Measurements from ENCODE around the gene ZCCHC24.

Gene ZCCHC24

DNA sequence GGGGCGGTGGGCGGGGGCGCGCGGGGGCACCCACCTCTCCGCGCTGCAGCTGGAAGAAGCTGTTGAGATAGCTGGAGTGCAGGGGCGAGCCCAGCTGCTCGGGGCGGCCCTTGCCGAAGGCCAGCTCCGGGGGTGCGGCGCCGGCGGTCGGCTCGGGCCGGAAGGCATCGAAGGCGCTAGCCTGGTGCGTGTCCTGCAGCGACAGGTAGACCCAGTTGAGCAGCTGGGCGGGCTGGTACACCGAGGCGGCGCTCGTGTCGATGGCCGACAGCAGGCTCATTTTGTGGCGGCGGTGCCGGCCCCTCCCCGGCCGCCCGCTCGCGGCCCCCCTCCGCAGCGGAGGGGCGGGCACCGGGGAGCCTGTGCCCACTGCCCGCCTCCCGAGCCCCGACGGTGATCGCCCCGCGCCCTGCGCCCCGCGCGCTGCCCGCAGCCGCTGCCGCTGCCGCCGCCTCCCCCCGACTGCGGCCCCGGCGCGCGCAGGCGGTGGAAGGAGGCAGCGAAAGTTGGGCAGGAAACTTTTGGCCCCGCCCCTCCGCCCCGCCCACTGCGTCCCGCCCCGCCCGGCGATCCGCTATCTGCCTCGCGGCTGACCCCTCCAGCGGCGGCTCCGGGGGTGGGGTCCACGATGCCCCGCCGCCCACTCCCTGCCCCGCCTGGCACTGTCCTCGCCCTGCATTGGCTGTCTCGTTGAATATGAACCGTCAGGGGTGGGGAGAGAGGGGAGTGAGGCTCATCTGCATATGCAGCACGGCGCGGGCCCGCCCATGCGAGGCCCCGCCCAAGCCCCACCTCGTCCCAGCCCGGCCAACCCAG is at the start of gene ZCCHC24:
Gene ZCCHC24, minus strand, starts transcription at position 464 of the 816 bp plus-strand sequence. Its CDS starts 184 bp downstream, at position 280.
- DNase-seq (ENCODE audit: low read depth) = peak; percentile 91

DNA sequence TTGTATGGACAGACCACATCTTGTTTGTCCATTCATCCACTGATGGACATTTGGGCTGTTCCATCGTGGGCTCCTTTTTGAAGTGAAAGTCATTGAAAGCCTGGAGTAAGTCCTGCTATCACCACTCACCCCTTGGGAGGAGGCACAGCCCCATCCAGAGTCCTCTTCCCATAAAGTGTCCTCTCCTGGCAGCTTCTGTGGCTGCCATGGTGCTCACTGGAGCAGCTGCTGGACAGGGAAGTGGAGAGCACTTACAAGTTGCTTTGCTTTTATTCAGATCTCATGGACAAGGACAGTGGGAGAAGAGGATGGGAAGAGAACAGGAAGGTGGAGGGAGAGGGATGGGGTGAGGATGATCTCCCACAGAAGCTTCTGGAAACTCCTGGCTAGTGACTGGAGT is 48.4 kb upstream of the ZCCHC24 start:
- DNase-seq (ENCODE audit: low read depth) = no peak

DNA sequence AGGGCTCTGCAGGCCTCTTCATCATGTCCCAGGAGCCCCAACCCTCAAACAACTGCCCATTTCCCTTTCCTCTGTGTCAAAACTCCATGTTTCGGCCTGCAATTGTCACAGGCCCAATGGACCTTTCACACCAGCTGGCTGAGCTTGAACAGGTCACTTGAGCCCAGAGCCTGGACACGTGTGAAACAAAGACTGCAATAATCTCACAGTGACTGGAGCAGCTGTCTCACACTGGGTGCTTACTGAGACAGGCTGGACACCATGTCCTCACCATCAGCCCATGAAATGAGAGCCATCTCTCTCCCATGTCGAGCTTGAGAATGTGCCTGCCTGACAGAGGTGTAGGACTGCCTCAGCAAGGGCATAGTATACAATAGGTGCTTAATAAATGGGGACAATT is 47.4 kb upstream of the ZCCHC24 start:
- DNase-seq (ENCODE audit: low read depth) = no peak

DNA sequence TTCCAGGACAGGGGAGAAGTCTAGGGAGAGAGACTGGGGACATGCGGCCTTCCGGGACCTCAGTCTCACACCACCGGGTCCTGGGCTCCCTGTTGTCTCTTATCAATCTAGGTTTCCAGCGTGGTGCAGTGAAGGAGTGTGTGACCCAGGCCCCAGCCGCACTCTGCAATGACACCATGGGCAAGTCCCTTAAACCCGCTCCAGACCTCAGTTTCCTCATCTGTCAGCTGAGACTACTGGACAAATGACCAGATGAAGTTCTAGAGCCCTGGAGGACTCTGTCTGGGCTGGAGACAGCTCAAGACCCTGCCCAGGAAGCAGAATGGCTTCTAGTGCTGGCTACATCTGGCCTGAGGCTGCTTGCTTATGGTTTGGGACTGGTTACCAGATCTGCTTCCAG is 46.8 kb upstream of the ZCCHC24 start:
- no peak for DNase-seq (ENCODE audit: low read depth)

DNA sequence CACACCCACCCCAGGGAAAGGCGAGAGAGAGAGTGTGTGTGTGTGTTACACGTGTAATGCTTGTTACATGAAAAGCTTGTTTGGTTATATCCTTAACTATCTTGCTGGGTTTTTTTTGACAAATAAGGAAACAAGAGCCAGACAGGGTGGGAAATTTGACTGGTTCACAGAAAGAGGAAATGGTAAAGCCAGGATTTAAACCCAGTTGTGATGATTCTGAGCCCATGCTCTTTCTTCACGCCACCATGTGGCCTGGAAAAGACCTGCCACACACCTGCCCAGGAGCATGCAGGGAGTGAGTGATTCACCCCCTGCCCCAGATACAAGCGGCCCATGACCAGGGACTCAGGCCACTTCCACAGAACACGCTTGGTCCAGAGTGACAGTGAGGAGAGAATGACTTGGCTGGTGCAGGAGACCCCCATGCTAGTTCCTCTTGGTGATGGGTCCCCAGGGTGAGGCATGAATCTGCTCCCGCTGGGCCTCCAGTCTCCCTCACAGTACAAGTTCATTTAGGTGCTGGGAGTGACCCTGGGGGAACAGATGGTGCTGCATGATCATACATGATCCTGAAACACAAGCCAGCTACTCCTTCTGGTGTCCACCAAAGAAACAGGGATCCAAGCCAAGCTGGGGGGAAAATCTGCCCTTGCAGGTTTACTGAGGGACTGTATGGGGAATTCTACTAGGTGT is 45.9 kb upstream of the ZCCHC24 start:
- DNase-seq (ENCODE audit: low read depth) = no peak

DNA sequence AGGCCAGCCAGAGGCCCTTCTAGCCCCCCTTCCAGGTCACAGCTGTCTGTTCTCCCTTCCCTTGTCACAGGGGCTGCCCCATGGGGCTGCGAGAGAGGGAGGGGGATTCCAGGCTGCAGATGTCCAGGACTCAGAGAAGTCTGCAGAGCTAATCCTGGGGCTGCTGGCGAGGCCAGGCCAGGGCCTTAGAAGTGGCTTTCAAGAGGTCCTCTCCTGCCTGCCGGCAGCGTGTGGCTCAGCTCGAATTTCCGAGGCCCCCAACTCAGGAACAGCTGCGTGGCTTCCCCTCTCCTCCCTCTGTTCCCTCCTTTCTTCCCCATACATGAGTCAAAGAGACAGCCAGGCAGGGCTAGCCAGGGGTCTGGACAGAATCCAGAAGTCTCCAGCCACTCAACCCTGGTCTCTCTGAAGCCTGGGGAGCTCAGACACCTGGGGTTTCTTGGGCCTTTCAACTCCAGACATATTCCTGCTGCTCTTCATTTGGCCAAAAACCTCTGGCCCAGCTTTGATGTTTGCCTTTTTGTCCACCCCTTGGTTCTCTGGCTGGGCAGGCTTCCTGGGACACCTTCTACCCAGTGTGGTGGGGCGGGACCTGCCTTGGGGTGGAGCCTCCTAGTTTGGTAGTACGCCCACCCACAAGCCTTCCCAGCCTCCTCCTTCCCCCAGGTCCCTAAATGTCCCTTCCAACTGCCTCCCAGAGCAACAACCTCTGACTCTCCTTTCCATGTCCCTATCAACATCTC is 45.1 kb upstream of the ZCCHC24 start:
- no peak for DNase-seq (ENCODE audit: low read depth)

DNA sequence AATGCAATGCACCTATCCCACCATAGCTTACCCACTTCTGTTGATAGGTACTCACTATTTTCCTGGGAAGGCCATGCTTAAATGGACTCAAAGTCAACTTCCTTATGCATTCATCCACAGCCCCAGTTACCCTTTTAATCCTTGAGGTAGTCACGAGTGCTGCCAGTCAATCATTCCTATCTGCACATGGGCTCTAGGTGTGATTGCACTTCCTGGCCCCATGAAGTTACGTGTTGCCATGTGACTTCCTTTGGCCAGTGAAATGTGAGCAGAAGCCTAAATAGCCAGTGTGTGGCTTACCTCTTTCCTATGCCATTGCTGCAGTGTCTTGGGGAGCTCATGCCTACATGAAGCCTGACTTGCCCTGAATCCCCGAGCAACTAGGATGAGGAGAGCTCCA is 43.4 kb upstream of the ZCCHC24 start:
- no peak for DNase-seq (ENCODE audit: low read depth)

DNA sequence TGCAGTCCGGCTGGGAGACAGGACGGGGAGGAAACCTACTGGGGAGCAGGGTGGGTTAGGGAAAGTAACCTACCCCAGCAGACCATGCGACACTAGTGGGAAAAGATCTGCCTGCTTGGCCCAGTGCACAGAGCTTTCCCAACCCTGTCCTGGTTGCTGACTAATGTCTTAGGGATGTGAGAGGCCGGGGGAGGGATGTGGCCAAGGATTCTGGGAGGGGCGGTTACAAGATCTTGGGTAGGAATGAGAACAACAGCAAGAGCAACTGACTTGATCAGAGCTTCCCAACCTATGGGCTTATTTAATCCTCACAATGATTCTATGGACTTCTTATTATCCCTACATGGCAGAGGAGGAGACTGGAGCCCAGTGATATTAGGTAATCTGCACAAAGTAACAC is 42.9 kb upstream of the ZCCHC24 start:
- DNase-seq (ENCODE audit: low read depth) = no peak

DNA sequence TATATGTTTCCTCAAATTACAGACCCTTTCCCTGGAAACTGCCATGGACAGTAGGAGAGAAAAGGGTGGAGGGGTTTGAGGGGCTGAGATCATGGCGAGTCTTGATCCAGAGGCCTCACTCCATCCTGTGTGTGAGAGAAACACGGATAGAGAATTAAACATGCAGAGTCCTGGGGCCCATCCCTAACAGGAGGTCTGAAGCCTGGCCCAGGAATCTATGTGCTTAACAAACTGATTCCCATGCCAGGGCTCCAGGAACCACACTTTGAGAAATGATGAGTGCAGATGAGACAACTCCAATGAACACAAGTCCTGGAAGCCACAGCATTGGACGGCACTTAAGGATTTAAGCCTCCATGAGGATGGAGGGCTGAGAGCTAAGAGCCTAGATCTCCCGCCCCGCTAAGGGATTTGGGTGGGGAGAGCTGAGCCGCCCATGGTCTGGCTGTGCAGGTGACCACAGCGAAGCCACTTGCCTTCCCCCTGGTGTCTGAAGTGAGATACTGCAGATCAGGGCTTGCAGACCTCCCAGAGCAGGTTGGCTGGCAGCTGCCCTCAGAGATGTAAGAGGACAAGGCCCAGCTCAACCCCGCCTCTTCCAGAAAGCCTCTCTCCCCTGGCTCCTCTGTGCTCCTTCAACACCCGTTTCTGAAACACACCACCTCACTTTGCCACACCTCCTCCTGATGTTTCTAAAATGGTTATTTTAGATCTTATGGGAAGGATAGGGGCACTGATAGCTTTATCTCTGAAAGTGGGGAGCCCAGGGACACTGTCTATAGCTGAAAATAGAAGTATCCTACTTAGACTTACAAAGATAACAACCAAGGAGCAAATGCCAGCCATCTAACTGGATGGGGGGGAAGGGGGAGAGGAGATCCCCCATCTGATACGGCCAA is 42.1 kb upstream of the ZCCHC24 start:
- DNase-seq (ENCODE audit: low read depth) = no peak

DNA sequence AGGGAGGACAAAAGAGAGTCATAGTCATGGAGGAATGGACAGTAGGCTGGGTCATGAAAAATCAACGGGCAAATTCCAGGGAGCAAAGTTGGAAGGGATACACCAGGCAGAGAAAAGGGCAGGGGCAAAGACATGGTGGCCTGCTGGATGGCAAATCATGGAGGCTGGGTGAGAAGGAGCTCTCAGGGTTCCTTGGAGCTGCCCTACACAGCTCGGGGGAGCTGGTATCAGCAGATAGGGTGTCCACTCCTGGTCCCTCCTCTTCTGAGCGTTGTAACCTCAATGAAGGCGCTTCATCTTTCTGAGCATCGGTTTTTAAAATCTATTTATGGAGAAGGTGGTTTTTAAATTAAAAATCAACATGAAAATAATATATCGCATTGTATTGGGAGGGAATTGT is 39.1 kb upstream of the ZCCHC24 start:
- no peak for DNase-seq (ENCODE audit: low read depth)

DNA sequence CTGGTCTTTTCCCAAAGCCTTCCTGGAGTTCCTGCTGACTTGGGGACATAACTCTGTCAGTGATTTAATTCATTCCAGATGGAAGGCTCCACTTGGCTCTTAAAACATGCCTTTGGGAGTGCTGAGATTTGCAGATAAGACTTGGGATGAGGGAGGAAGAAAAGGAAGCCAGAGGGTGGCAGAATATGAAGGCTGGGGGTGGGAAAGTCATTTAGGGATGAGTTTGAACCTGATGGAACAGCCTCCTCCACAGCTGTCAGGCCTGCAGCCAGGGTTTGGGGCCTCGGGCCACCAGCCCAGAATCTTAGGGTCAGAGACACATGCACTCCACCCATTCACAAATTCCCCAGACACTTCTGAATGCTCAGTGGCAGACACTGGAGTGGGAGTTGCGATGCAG is 38.5 kb upstream of the ZCCHC24 start:
- DNase-seq (ENCODE audit: low read depth) = no peak

DNA sequence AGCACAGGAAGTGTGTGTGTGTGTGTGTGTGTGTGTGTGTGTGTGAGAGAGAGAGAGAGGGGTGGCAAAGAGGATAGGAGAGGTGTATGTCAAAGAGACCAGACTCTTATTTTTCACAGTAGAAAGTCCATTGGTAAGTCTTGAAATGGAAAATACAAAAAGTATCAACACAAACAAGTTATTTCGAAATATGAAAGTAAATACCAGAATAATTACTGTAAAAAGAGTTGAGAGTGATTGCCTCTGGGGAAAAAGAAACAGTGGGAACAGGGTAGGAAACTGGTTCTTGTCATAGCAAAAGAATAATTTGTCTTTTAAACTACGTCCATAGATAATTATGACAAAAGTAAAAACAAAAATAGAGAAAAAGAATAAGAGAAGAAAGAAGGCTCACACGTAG is 37.9 kb upstream of the ZCCHC24 start:
- DNase-seq (ENCODE audit: low read depth) = no peak

DNA sequence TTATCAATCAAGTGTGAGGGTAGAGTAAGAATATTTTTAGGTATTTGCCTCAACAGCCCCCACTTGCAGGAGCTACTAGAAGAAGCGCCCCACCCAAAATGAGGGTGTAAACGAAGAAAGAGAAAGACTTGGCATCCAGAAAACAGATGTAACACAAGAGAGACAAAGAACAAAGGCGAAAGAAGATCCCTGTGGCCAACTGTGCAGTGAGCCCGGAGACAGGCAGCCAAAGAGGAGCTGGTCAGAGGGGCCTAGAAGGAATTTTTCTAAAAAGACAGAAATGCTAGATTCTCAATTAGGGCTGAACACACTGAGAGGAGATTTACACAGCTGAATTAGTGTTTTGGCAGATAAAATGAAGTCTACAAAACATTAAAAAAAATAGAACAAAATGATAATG is 37.3 kb upstream of the ZCCHC24 start:
- DNase-seq (ENCODE audit: low read depth) = no peak

DNA sequence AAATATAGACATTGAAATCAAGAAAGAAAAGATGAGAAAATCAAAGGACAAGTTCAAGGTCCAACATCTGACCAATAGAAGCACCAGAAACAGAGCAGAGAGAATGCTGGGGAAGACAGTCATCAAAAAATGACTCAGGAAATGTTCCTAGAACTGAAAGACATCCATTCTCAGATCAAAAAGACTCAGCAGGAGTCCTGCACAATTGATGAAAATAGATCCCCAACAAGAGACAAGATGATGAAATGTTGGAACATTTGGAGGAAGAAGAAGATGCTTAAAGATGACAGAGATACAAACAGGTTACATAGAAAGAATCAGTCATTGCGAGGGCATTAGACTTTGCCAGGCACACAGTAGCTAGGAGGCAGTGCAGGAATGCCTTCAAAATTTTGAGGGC is 36.9 kb upstream of the ZCCHC24 start:
- DNase-seq (ENCODE audit: low read depth) = no peak

DNA sequence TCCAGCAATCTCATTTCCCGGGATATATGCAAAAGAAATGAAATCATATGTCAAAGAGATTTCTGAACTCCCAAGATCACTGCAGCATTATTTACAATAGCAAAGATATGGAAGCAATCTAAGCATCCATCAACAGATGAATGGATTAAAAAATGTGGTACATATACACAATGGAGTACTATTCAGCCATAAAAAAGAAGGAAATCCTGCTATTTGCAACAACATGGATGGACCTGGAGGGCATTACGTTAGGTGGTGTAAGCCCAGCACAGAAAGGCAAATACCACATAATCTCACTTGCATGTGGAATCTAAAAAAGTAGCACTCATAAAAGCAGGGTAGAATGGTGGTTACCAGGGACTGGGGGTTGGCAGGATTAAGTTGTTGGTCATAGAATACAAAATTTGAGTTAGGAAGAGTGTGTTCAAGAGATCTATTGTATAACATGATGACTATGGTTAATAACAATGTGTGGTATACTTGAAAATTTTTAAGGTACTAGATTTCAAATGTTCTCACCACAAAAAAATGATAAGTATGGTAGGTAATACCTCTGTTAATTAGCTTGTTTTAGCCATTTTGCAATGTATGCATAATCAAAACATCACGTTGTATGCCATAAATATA is 34.0 kb upstream of the ZCCHC24 start:
- DNase-seq (ENCODE audit: low read depth) = no peak

DNA sequence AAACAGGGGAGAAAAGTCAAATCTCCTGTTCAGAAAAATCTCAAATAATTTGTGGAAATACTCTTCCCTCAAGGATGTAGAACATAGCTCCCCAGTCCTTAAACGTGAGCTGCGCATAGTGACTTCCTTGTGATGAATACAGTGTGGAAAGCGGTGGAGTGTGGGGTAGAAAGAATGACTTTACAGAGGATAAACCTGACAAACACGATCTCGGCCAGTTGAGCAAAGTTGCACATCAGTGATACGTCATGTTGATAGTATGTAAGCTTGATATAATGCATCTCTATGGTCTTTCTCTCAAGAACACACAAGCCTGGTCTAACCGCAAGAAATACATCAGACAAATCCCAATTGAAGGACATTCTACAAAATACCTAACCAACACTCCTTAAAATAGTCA is 32.0 kb upstream of the ZCCHC24 start:
- no peak for DNase-seq (ENCODE audit: low read depth)

DNA sequence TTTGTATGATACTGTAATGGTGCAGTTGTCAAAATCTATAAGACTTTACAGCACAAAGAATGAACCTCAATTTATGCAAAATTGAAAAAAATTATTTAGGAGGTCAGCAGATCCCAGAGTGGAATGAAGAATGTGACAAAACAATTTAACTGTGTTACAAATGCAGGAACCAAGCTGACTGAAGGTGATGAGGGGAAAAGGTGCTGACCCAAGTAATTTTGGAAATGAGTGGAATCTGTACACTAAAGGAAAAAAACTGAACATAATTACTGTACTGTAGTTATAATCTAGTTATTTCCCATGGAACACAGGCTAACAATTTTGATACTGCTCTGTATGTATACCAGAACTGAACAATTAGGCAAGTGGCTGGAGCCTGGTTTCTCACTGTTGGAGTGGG is 31.2 kb upstream of the ZCCHC24 start:
- DNase-seq (ENCODE audit: low read depth) = no peak

DNA sequence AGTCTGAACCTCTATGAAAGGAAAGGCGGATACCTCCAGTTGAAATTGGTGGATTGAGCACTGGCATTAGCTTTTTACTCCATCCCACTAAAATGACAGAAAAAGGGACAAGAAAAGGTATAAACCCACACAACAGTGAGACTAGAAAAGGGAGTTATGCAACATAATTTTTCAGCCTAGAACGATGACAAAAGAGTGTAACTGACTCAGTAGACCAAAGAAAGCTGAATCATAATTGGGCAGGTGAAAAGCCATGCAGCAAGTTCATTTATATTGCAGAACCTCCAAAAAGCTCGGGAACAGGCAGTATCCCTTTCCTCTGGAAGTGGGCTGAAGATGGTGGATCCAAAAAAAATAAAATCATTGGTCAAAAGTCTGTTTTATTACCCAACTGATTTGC is 30.5 kb upstream of the ZCCHC24 start:
- no peak for DNase-seq (ENCODE audit: low read depth)

DNA sequence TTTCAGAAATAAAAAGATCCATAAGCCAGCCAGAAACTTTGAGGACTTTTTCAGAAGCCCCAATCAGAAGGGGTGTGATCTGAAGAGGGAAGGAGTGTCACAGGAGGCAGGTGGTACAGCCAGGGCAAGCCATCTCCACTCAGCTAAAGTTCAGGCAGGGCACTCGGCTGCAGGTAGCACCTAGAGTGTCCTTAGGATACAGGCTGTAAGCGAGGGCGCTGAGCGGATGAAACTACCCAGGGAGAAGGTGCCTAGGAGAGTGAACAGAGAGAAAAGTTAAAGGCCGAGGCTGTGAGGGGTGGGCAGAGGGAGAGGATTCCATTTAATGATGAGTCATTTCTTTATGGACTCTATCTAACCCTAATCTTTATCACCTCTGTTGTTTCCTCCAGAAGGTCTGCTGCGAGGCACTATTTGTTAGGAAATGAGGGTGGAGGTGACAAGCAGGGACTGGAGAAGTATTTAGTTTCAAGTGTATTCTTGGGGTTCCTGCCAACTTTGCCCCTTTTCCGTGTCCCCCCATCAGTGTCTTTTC is 29.8 kb upstream of the ZCCHC24 start:
- DNase-seq (ENCODE audit: low read depth) = no peak

DNA sequence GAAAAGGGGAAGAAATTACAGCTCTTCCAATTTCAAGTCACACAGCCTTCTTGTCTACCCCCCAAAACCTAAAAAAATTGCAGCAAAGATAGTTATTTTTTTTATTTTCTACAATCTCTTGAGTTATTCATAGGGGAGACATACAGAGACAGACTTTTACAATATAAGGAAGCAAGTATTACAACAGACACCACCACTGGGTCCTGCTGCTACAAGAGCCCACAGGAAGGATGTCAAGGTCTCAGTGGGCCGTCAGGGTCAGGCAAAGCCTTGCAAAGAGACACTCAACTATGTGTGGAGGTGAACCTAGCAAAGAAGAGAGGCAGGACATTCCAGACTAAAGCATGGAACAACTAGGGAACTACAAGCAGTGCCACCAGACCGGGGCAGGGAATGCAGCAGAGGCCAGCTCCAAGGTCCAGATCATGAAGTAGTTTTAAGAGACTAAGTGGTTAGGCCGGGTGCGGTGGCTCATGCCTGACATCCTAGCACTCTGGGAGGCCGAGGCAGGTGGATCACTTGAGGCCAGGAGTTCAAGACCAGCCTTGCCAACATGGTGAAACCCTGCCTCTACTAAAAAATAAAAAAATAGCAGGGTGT is 28.2 kb upstream of the ZCCHC24 start:
- no peak for DNase-seq (ENCODE audit: low read depth)

DNA sequence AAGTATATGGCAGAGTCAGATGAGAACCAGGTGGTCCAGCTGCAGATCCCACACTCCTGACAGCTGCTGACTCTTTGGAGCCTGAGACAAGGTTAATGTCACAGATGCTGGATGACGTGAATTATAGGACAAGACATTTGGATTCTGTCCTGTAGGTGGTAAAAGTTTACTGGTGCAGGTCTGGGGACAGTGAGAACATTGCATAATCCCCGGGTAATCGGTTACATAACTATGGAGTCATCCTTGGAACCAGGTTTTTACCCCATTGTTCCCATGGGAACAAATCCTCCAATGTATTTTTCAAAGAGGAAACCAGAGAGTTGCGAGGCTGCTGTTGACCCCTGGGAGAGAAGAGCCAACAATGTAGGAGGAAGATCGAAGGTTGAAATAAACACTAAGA is 27.5 kb upstream of the ZCCHC24 start:
- no peak for DNase-seq (ENCODE audit: low read depth)

Data from activated gamma-delta T cell treated with anti-CD3 and anti-CD28 coated beads, Interleukin-2, amount 50 U/mL, for 16 hours (primary cell).